Glutamatergic neuron (in vitro differentiated cells): ENCODE measurements around the gene NPPA. TPM values are rescaled to one million over a fixed set of nuclear protein-coding genes. Genes with fewer than 3 reads are reported as not detected.

Experiments used
- total RNA-seq: library from RNA; stranded (reverse); fragmentation: NEBNext Ultra II Directional; extraction: Animal tissue kit (Norgen Biotek cat#: 25700); gene quantifications from one replicate; pipeline ENCODE4 v1.2.1, GENCODE V29; 2021; ENCODE audit not compliant: unreplicated experiment

NPPA gene
- total RNA-seq, 1 donor from 2014 or later: not detected

Other genes with a start within 250 kb of the NPPA start
- gene FBXO2, start 193.4 kb downstream of the NPPA start, total RNA-seq: 22.2 TPM
- 51.7 TPM for gene FBXO44, start 192.9 kb downstream of the NPPA start, total RNA-seq
- 1.3 TPM for gene FBXO6, start 183.6 kb downstream of the NPPA start, total RNA-seq
- gene MAD2L2, start 166.6 kb downstream of the NPPA start, total RNA-seq: 90.2 TPM
- 111 TPM for gene DRAXIN, start 156.1 kb downstream of the NPPA start, total RNA-seq
- gene AGTRAP, start 111.6 kb downstream of the NPPA start, total RNA-seq: 6.1 TPM
- gene C1orf167, start 85.6 kb downstream of the NPPA start, total RNA-seq: not detected
- gene MTHFR, start 41.8 kb downstream of the NPPA start, total RNA-seq: 83.2 TPM
- gene CLCN6, start 41.6 kb downstream of the NPPA start, total RNA-seq: 94.3 TPM
- not detected for gene NPPB, start 11.2 kb upstream of the NPPA start, total RNA-seq
- gene KIAA2013, start 78.6 kb upstream of the NPPA start, total RNA-seq: 35.7 TPM
- 113 TPM for gene PLOD1, start 86.9 kb upstream of the NPPA start, total RNA-seq
- gene MFN2, start 132.7 kb upstream of the NPPA start, total RNA-seq: 61.9 TPM
- gene MIIP, start 171.7 kb upstream of the NPPA start, total RNA-seq: 62.3 TPM
- not detected for gene TNFRSF8, start 215.5 kb upstream of the NPPA start, total RNA-seq